ENCODE data around the gene SSTR3. TPM values are rescaled to one million over a fixed set of nuclear protein-coding genes. Genes with fewer than 3 reads are reported as not detected.
"Not testable (repeated sequence)": the region's sequence is repeated elsewhere in the genome, so short reads cannot be mapped to it uniquely, and the experiment has no call there.

Gene SSTR3
- total RNA-seq, 1 donor: not detected

DNA sequence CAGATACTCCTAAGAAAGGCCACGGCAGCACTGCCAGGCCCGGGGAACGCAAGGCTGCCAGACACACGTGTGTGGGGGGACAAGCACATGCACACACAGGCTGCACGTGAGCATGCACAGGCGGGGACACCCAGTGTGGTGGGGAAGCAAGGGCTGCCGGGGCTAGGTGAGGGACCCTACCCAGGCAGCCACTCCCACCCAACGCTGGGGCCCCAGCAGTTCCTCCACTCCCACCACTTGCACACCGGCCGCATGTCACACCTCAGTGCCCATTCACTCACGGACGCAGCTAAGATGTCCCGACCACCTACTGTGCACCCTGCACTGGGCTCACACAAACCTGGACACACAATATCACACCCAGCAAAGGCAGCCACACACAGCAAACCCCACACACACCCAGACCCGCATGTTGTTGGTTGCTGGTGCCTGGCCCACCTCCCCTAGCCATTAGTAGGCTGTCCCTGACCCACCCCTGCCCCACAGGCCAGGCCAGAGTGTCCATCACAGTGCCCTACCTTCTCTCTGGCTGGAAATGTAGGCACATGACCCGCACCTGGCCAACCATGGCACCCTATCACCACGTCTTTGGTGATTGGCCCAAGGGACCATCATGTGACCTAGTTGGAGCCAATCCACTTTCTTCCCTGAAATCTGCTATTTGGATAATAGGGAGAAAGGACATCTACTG lies 8.8 kb downstream of the SSTR3 start:
- TF ChIP-seq CTCF (IDR thresholded peaks at IDR 0.05; ENCODE audit: insufficient read depth, low read depth, low read length): no peak
- no peak overlapping the region for H3K4me3 ChIP-seq (ENCODE audit: low read depth, low read length)
- no peak for DNase-seq (ENCODE audit: low read depth)

GRCh38 chr22:37202716-37203115 lies 9.6 kb downstream of the SSTR3 start:
- no peak overlapping the region for H3K4me3 ChIP-seq (ENCODE audit: low read depth, low read length)
- TF ChIP-seq CTCF (IDR thresholded peaks at IDR 0.05; ENCODE audit: insufficient read depth, low read depth, low read length): no peak
- no peak for DNase-seq (ENCODE audit: low read depth)

DNA sequence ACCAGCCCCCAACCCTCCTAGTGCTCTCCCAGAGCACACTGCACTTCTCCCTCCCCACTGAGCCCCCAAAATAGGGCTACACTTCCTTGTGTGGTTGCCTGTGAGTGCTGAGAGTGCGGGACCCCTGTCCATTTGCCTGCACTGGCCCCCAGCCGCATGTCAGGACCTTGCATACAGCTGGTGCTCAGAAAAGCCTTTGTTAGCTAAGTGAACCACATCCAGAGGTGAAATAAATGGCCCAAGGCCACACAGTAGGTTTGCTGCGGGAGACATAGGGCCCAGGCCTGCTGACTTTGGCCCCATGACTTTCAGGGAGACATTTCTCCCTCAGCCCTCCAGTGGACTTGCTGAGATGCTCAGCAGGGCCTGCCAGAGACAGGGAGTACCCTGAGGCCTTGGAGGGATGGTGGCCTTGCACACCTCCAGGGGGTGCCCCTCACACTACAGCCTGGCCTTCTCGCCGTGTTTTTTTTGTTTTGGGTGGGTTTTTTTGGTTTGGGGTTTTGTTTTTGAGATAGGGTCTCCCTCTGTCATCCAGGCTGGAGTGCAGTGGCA lies 10.2 kb downstream of the SSTR3 start:
- H3K4me3 ChIP-seq (ENCODE audit: low read depth, low read length): no peak overlapping the region
- TF ChIP-seq CTCF (IDR thresholded peaks at IDR 0.05; ENCODE audit: insufficient read depth, low read depth, low read length): no peak
- DNase-seq (ENCODE audit: low read depth): no peak

DNA sequence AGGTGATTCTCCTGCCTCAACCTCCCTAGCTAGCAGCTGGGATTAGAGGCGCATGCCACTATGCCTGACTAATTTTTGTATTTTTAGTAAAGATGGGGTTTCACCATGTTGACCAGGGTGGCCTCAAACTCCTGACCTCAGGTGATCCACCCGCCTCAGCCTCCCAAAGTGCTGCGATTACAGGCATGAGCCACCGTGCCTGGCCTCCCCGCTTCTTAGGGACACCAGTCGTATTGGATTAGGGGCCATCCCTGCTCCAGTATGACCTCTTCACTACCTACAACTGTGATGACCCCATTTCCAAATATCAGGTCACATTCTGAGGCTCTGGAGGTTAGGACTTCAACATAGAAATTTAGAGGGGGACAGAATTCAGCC lies 10.8 kb downstream of the SSTR3 start:
- DNase-seq (ENCODE audit: low read depth); H3K4me3 ChIP-seq (ENCODE audit: low read depth, low read length): not testable (repeated sequence)

DNA sequence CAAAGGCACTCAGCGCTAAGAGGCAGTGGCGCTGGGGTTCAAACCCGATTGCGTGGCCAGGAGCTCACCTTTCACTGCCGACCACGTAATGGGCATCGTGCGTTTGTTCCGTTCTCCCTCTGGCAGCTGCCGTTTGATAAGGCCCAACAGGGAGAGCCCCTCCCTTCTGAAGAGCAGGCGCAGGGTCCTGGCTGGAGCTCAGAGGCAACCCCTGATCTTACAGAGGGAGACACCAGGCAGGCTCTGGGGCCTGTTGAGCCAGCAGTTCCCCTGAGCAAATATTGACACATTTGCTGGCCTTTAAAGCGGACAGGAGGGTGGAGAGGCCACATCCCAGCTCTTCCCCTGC lies 12.5 kb downstream of the SSTR3 start:
- TF ChIP-seq CTCF (IDR thresholded peaks at IDR 0.05; ENCODE audit: insufficient read depth, low read depth, low read length): no peak
- H3K4me3 ChIP-seq (ENCODE audit: low read depth, low read length): peak overlapping the region; percentile 35
- DNase-seq (ENCODE audit: low read depth): no peak

DNA sequence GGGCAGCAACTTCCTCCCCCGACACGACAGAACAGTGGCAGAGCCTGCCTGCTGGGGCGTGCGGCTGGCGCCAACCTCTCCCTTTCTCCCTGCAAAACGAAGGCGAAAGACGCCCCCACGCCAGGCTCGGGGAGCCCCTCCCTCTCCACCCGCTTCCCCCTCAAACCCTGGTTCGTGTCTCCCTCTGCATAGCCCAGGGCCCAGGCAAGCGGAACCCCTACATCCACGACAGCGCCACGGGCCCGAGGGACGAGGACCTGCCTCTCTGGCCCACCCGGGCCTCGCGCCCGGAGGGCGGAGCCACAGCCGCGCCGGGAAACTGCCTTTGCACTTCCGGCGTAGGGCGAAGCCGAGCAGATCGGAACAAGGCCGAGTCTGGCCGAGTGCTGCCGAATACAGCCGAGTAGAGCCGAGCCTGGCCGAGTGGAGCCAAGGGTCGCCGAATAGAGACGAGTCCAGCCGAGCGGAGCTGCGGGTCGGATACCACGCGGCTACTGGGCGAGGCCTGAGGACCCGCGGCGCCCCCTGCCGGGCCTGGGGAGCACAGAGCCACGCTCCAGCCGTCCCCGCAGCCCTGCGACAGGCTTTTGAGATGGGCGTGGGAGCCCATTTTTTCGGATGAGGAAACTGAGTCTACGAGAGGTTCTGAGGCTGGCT lies 13.0 kb downstream of the SSTR3 start:
- H3K4me3 ChIP-seq (ENCODE audit: low read depth, low read length): peak overlapping the region; percentile 80
- peak; percentile 90 for TF ChIP-seq CTCF (IDR thresholded peaks at IDR 0.05; ENCODE audit: insufficient read depth, low read depth, low read length)
- peak; percentile 98 for DNase-seq (ENCODE audit: low read depth)

- peak overlapping the region; percentile 80 for H3K4me3 ChIP-seq (ENCODE audit: low read depth, low read length)
- DNase-seq (ENCODE audit: low read depth): peak; percentile 76
- peak; percentile 76 for TF ChIP-seq CTCF (IDR thresholded peaks at IDR 0.05; ENCODE audit: insufficient read depth, low read depth, low read length)
These were observed 13.8 kb downstream of the SSTR3 start for GRCh38 chr22:37198258-37199102.

All from fibroblast of villous mesenchyme (primary cell).